ENCODE data around the gene TMEM245. TPM values are rescaled to one million over a fixed set of nuclear protein-coding genes. Genes with fewer than 3 reads are reported as not detected.

Gene TMEM245
- 10 to 100 TPM; 23.3 to 26.7 TPM for total RNA-seq

- CTCF ChIA-PET: interaction anchor here (1.0 to 1.7 kb wide), 8 partner anchors 9 to 46 kb away, joined by 3 to 4 read pairs (median 4); no protein-coding TSS in a partner anchor
- no peaks in the 10 kb centered on the region for H3K9me3 Mint-ChIP-seq
These were observed at the start of gene TMEM245 for GRCh38 chr9:109119439-109120203. TMEM245 (minus strand) TSS chr9:109119947; CDS start chr9:109119913, 34 bp downstream.

GRCh38 chr9:109168170-109168569 is 48.4 kb upstream of the TMEM245 start:
- Mint-ChIP-seq H3K36me3 (ENCODE audit: low read depth) (peaks cover 3% of the 10 kb centered on the region), H3K9me3 (peaks cover 10% of the 10 kb centered on the region), H3K4me1 (ENCODE audit: low read depth) (peaks cover 4% of the 10 kb centered on the region), H3K27me3 (peaks cover 55% of the 10 kb centered on the region), H3K27ac (no peak overlapping the region), H3K4me3 (no peak overlapping the region)
- DNase-seq (no peak), ATAC-seq (no peak)
- POLR2A ChIA-PET: no interaction called here
- intact Hi-C loops (cut with micrococcal nuclease): no loop called here
- TF ChIP-seq CTCF (IDR thresholded peaks at IDR 0.05): no peak
- CTCF ChIA-PET: no interaction called here

More at GRCh38 chr9:109119439-109120203, at the start of gene TMEM245:
- POLR2A ChIA-PET: interaction anchor here (0.6 to 3.4 kb wide), 12 partner anchors 9 to 242 kb away, joined by 3 to 19 read pairs (median 5); no protein-coding TSS in a partner anchor
- Mint-ChIP-seq H3K36me3 (ENCODE audit: low read depth) (peaks cover 22% of the 10 kb centered on the region), H3K27me3 (no peaks in the 10 kb centered on the region), H3K4me3 (peak within 1 kb of the TSS; percentile 91), H3K4me1 (ENCODE audit: low read depth) (peaks cover 40% of the 10 kb centered on the region), H3K27ac (peak within 1 kb of the TSS; percentile 92)
- intact Hi-C loops (cut with micrococcal nuclease): loop anchor here (10.0 kb wide), 1 partner anchor 295 kb away; no protein-coding TSS in a partner anchor
- TF ChIP-seq CTCF (IDR thresholded peaks at IDR 0.05): no peak
- ATAC-seq (peak; percentile 91), DNase-seq (peak; percentile 98)

- CTCF ChIA-PET: no interaction called here
- peaks cover 55% of the 10 kb centered on the region for H3K27me3 Mint-ChIP-seq
These were observed 48.0 kb upstream of the TMEM245 start for GRCh38 chr9:109167716-109168115.

GRCh38 chr9:109166771-109167601 is 47.2 kb upstream of the TMEM245 start, which contains the start of gene FRRS1L:
FRRS1L (minus strand) TSS chr9:109167249; CDS start chr9:109167138, 111 bp downstream.
- ChIA-PET POLR2A (no interaction called here), CTCF (no interaction called here)
- TF ChIP-seq CTCF (IDR thresholded peaks at IDR 0.05): no peak
- intact Hi-C loops (cut with micrococcal nuclease): no loop called here
- H3K4me3 Mint-ChIP-seq: peak within 1 kb of the TSS; percentile 43
- H3K9me3 Mint-ChIP-seq: peaks cover 10% of the 10 kb centered on the region
- peaks cover 3% of the 10 kb centered on the region for H3K36me3 Mint-ChIP-seq (ENCODE audit: low read depth)
- DNase-seq (no peak), ATAC-seq (peak; percentile 20)
- H3K27ac Mint-ChIP-seq: no peak within 1 kb of the TSS
- peaks cover 4% of the 10 kb centered on the region for H3K4me1 Mint-ChIP-seq (ENCODE audit: low read depth)
- peaks cover 55% of the 10 kb centered on the region for H3K27me3 Mint-ChIP-seq

More at GRCh38 chr9:109167716-109168115, 48.0 kb upstream of the TMEM245 start:
- Mint-ChIP-seq H3K4me3 (no peak overlapping the region), H3K27ac (no peak overlapping the region), H3K9me3 (peaks cover 10% of the 10 kb centered on the region), H3K36me3 (ENCODE audit: low read depth) (peaks cover 3% of the 10 kb centered on the region), H3K4me1 (ENCODE audit: low read depth) (peaks cover 4% of the 10 kb centered on the region)
- no peak for DNase-seq
- POLR2A ChIA-PET: no interaction called here
- TF ChIP-seq CTCF (IDR thresholded peaks at IDR 0.05): no peak
- no peak for ATAC-seq
- intact Hi-C loops (cut with micrococcal nuclease): no loop called here
